Keratinocyte (primary cell): Measurements from ENCODE around the gene SLC35B4. TPM values are rescaled to one million over a fixed set of nuclear protein-coding genes. Genes with fewer than 3 reads are reported as not detected.

Experiments
- DNase-seq: peaks from one replicate; pipeline ENCODE4 v3.0.0-alpha.2; 2011; ENCODE audit warnings: low read depth, missing footprints, low spot score
- FAIRE-seq: peaks from 2 replicates; lab custom pipeline; 2011; peaks lifted over from hg19 to GRCh38; lab: Jason Lieb, UNC
- H2AFZ ChIP-seq: 2 replicates; pipeline ENCODE4 v1.6.0; 2012; ENCODE audit warnings: low read length, control low read depth, inconsistent platforms; ENCODE audit not compliant: control insufficient read depth
- H3K27ac ChIP-seq: 2 replicates; pipeline ENCODE4 v1.5.1; 2011; ENCODE audit warnings: low read length; ENCODE audit not compliant: control insufficient read depth, insufficient read depth
- H3K27me3 ChIP-seq: 3 replicates; pipeline ENCODE4 v1.6.0; 2011; ENCODE audit warnings: low read length; ENCODE audit not compliant: control insufficient read depth, insufficient read depth; ENCODE audit errors: extremely low read depth
- H3K36me3 ChIP-seq, 2 experiments: 2 replicates in 1 of 2; 3 replicates in 1 of 2; pipeline ENCODE4 v1.5.1; 2011; ENCODE audit warnings: low read length in 2 of 2, mild to moderate bottlenecking in 1 of 2; ENCODE audit not compliant: control insufficient read depth in 2 of 2, insufficient read depth in 2 of 2; ENCODE audit errors: extremely low read depth in 1 of 2
- H3K4me1 ChIP-seq: 3 replicates; pipeline ENCODE4 v1.5.1; 2011; ENCODE audit warnings: low read length; ENCODE audit not compliant: control insufficient read depth, insufficient read depth; ENCODE audit errors: extremely low read depth
- H3K4me2 ChIP-seq: 3 replicates; pipeline ENCODE4 v1.6.0; 2011; ENCODE audit warnings: low read depth, low read length; ENCODE audit not compliant: control insufficient read depth, insufficient read depth; ENCODE audit errors: extremely low read depth
- H3K4me3 ChIP-seq, 3 experiments: fragments of 200-600 bp in 1 of 3; sonication (generic) in 1 of 3; 2 replicates in 2 of 3; 3 replicates in 1 of 3; pipeline ENCODE4 v1.5.1; 2011 to 2016; ENCODE audit warnings: low read length in 3 of 3, mild to moderate bottlenecking in 3 of 3, control low read depth in 2 of 3, inconsistent platforms in 1 of 3, low read depth in 1 of 3, mixed read lengths in 1 of 3, mixed run types in 1 of 3, moderate library complexity in 1 of 3; ENCODE audit not compliant: control insufficient read depth in 2 of 3, insufficient read depth in 2 of 3; ENCODE audit errors: extremely low read depth in 1 of 3
- H3K79me2 ChIP-seq: 2 replicates; pipeline ENCODE4 v1.6.0; 2012; ENCODE audit warnings: low read length; ENCODE audit not compliant: control insufficient read depth, insufficient read depth
- H3K9ac ChIP-seq: 3 replicates; pipeline ENCODE4 v1.6.0; 2011; ENCODE audit warnings: low read length; ENCODE audit not compliant: control insufficient read depth, insufficient read depth; ENCODE audit errors: extremely low read depth
- H3K9me1 ChIP-seq: 3 replicates; pipeline ENCODE4 v1.6.0; 2011; ENCODE audit warnings: low read length; ENCODE audit not compliant: control insufficient read depth, insufficient read depth; ENCODE audit errors: extremely low read depth
- H3K9me3 ChIP-seq: 2 replicates; pipeline ENCODE4 v1.5.1; 2012; ENCODE audit warnings: low read depth, low read length; ENCODE audit not compliant: control insufficient read depth
- H4K20me1 ChIP-seq: 3 replicates; pipeline ENCODE4 v1.6.0; 2011; ENCODE audit warnings: low read length; ENCODE audit not compliant: control insufficient read depth, insufficient read depth; ENCODE audit errors: extremely low read depth
- EZH2 ChIP-seq: IDR thresholded peaks from one replicate; pipeline ENCODE4 v1.6.1; 2012; ENCODE audit warnings: inconsistent platforms, mild to moderate bottlenecking, low read length, moderate library complexity
- dilution Hi-C: fragments of 300-500 bp; cut with MboI; formaldehyde crosslinking; loops from one replicate; pipeline ENCODE4 v1.7.0; 2020; ENCODE audit warnings: low sequenced_read_pairs; ENCODE audit not compliant: extremely low pct_ligation_motif_present
- polyA plus RNA-seq, 5 experiments: library from polyadenylated mRNA; depleted of rRNA in 3 of 5; stranded (reverse) in 3 of 5; stranded (forward) in 1 of 5; unstranded in 1 of 5; fragments of >200 nt; gene quantifications; 1 replicate in 1 of 5; 2 replicates in 3 of 5; 3 replicates in 1 of 5; pipeline versions ENCODE4 v1.2.1 to v1.2.3, GENCODE V29; 2011 to 2012; ENCODE audit warnings: missing spikeins in 2 of 5, low read depth in 1 of 5, low replicate concordance in 1 of 5
- TF ChIP-seq, protein P1 (sequence below), 3 experiments: IDR thresholded peaks in 1 of 3; conservative IDR thresholded peaks in 1 of 3; optimal IDR thresholded peaks in 1 of 3; 2 replicates in 2 of 3; 3 replicates in 1 of 3; pipeline versions ENCODE3 to v1.5.1; 2011; ENCODE audit warnings: low read length in 3 of 3, mild to moderate bottlenecking in 3 of 3, moderate library complexity in 2 of 3, control low read depth in 1 of 3, inconsistent platforms in 1 of 3; ENCODE audit not compliant: insufficient read depth in 2 of 3; ENCODE audit errors: extremely low read depth in 1 of 3

Gene SLC35B4
- polyA plus RNA-seq, 1 donor (not counting 4 experiments of a cell fraction or from before 2014, with no cell fraction given): 18.6 TPM

DNA sequence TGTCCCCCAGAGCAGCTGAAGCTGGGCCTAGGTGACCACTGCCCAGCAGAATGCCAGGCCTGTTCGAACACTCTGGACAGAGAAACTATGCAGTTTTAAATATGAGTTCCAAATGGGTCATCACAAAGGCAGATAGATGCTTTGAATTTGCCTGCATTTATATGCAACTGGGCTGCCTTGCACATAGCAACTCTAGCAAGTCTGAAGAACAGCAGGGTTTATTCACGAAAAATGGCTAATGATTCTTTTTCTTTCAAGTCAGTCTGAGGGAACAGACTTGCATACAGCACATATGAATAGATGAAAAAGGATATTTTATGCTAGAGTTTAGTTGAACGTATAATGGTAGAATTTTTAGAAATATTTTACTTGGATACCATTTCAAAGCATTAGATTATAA lies 68.5 kb downstream of the SLC35B4 start:
- Histone ChIP-seq H3K36me3 (no peaks in the 10 kb centered on the region), H2AFZ (no peak overlapping the region), H3K27me3 (no peaks in the 10 kb centered on the region), H4K20me1 (no peaks in the 10 kb centered on the region), H3K9ac (no peak overlapping the region), H3K4me1 (no peaks in the 10 kb centered on the region), H3K9me3 (no peaks in the 10 kb centered on the region), H3K4me2 (no peak overlapping the region), H3K4me3 (no peak overlapping the region), H3K79me2 (no peaks in the 10 kb centered on the region), H3K27ac (no peak overlapping the region), H3K9me1 (no peaks in the 10 kb centered on the region)
- FAIRE-seq (no peak), DNase-seq (no peak)
- TF ChIP-seq, protein P1, sequence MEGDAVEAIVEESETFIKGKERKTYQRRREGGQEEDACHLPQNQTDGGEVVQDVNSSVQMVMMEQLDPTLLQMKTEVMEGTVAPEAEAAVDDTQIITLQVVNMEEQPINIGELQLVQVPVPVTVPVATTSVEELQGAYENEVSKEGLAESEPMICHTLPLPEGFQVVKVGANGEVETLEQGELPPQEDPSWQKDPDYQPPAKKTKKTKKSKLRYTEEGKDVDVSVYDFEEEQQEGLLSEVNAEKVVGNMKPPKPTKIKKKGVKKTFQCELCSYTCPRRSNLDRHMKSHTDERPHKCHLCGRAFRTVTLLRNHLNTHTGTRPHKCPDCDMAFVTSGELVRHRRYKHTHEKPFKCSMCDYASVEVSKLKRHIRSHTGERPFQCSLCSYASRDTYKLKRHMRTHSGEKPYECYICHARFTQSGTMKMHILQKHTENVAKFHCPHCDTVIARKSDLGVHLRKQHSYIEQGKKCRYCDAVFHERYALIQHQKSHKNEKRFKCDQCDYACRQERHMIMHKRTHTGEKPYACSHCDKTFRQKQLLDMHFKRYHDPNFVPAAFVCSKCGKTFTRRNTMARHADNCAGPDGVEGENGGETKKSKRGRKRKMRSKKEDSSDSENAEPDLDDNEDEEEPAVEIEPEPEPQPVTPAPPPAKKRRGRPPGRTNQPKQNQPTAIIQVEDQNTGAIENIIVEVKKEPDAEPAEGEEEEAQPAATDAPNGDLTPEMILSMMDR (optimal IDR thresholded peaks at IDR 0.05 in 1 of 3, IDR thresholded peaks at IDR 0.05 in 1 of 3, conservative IDR thresholded peaks at IDR 0.05 in 1 of 3; ENCODE audit: extremely low read depth in 1 of 3, insufficient read depth in 2 of 3, low read length in 3 of 3): no peak
- no peak for TF ChIP-seq EZH2
- dilution Hi-C loops: no loop called here

DNA sequence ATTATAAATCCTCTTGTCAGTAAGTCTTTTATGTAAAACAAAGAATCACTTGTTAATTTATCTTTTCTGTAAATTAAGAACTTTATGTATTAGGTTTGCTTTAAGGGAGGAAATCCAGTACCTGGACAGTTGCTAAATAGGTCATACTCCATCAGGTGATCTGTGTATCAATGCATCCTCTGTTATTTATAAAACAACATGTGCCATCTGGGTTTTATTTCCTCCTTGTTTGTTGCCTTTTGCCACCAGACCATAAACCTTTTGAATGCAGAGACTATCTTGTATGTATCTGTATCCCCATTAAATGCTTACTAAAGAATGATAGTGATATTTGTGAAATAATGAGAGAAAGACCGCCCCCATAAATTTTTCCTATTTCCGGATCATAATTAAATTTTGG lies 70.0 kb downstream of the SLC35B4 start:
- FAIRE-seq (no peak), DNase-seq (no peak)
- Histone ChIP-seq H4K20me1 (no peaks in the 10 kb centered on the region), H3K36me3 (no peaks in the 10 kb centered on the region), H3K9ac (no peak overlapping the region), H3K4me1 (no peaks in the 10 kb centered on the region), H3K9me3 (no peaks in the 10 kb centered on the region), H3K79me2 (no peaks in the 10 kb centered on the region), H3K27me3 (no peaks in the 10 kb centered on the region), H2AFZ (no peak overlapping the region), H3K9me1 (no peaks in the 10 kb centered on the region), H3K27ac (no peak overlapping the region), H3K4me3 (no peak overlapping the region), H3K4me2 (no peak overlapping the region)
- dilution Hi-C loops: no loop called here
- TF ChIP-seq, protein P1 (optimal IDR thresholded peaks at IDR 0.05 in 1 of 3, IDR thresholded peaks at IDR 0.05 in 1 of 3, conservative IDR thresholded peaks at IDR 0.05 in 1 of 3; ENCODE audit: extremely low read depth in 1 of 3, insufficient read depth in 2 of 3, low read length in 3 of 3): no peak
- no peak for TF ChIP-seq EZH2
